ENCODE results near the gene FOXO3. TPM values are rescaled to one million over a fixed set of nuclear protein-coding genes. Genes with fewer than 3 reads are reported as not detected.

FOXO3 gene
- 16.7 TPM for polyA plus RNA-seq (2013, experiment 1 of 2)
- polyA plus RNA-seq (2013, experiment 2 of 2): 14.7 TPM

GRCh38 chr6:108560463-108561308, at the start of gene FOXO3:
Gene FOXO3, plus strand, starts transcription at chr6:108560917. Its CDS starts 292 bp downstream, at chr6:108561209.
- H3K27ac ChIP-seq (ENCODE audit: low read depth, low read length, severe bottlenecking): peak within 1 kb of the TSS; percentile 93
- 0% methylated on average over 48 to 56 of the region's 110 CpGs for WGBS, 2 experiments (ENCODE audit: insufficient coverage in 2 of 2)
- no peaks in the 10 kb centered on the region for H3K36me3 ChIP-seq (ENCODE audit: control insufficient read depth, insufficient read depth, low read length)
- H3K9me3 ChIP-seq (ENCODE audit: control insufficient read depth, low read length): no peaks in the 10 kb centered on the region
- peaks cover 13% of the 10 kb centered on the region for H3K4me1 ChIP-seq (ENCODE audit: control insufficient read depth, insufficient read depth, low read length, poor library complexity, severe bottlenecking)
- peak within 1 kb of the TSS; percentile 82 for H3K4me3 ChIP-seq (ENCODE audit: extremely low read depth, insufficient read depth, low read length, poor library complexity, severe bottlenecking)

DNA sequence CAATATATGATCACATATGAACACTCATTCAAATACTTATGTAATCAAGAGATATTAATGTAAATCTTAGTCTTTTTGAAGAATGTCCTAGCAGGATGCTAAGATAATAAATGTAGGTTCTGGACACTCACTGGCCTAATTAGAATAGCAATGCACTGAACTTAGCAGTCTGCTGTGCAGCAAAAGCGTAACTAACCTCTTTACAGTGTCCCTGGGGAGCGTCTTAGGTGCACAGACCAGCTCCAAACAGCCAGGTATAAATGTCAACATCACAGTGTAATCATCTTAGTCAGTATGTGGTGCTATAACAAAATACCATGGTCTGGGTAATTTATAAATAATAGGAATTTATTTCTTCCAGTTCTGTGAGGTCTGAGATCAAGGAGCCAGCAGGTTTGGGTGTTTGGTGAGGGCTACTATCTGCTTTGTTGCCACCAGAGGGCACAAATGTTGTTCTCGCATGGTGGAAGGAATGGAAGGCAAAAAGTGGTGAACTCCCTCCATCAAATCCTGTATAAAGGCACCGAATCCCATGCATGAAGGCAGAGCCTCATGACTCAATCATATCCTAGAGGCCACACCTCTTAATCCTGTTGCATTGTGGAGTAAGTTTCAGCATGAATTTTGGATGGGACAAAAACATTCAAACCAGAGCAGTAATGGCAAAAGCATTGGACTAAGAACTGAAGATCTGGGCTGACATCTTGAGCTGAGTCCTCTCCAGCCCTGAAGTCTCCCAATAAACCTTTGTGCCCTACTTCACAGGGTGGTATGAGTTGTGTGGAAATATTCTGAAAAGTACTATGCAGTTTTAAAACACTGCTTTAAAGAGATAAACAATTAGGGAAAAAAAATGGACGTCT, 41.8 kb upstream of the FOXO3 start:
- H3K9me3 ChIP-seq (ENCODE audit: control insufficient read depth, low read length): no peaks in the 10 kb centered on the region
- H3K4me3 ChIP-seq (ENCODE audit: extremely low read depth, insufficient read depth, low read length, poor library complexity, severe bottlenecking): no peak overlapping the region
- 60 to 100% methylated on average over 1 of the region's 5 CpGs for WGBS, 2 experiments (ENCODE audit: insufficient coverage in 2 of 2)

DNA sequence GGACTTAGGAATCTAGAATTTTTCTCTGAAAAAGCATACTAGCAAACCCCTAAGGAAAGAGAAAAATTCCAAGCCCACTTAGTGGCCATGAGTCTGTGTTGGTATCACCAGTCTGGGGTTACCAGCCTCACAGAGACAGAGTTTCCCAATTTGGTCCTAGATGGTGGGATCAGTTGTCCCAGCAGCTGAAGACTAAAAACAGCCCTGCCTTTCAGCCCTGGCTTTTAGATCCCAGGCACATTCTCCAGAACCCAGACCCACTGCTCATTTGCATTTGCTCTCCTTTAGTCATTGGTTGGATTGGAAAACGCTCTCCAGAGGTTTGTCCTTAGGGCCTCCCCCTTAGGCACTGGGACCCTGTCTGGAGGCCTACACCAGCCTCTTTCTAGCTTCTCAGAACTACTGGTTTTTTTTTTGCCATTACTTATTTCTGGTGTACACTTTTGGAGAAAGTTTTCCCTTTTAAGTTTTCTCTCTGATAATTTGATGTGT, 39.1 kb upstream of the FOXO3 start:
- Histone ChIP-seq H3K9me3 (ENCODE audit: control insufficient read depth, low read length) (no peaks in the 10 kb centered on the region), H3K27ac (ENCODE audit: low read depth, low read length, severe bottlenecking) (no peak overlapping the region), H3K4me3 (ENCODE audit: extremely low read depth, insufficient read depth, low read length, poor library complexity, severe bottlenecking) (no peak overlapping the region), H3K36me3 (ENCODE audit: control insufficient read depth, insufficient read depth, low read length) (no peaks in the 10 kb centered on the region), H3K4me1 (ENCODE audit: control insufficient read depth, insufficient read depth, low read length, poor library complexity, severe bottlenecking) (peaks cover 8% of the 10 kb centered on the region)
- 80% methylated on average over 1 of the region's 1 CpG; no CpG with 5 or more reads in 1 of the 2 experiments for WGBS, 2 experiments (ENCODE audit: insufficient coverage in 2 of 2)

More for the DNA sequence above, 41.8 kb upstream of the FOXO3 start:
- Histone ChIP-seq H3K27ac (ENCODE audit: low read depth, low read length, severe bottlenecking) (no peak overlapping the region), H3K4me1 (ENCODE audit: control insufficient read depth, insufficient read depth, low read length, poor library complexity, severe bottlenecking) (no peaks in the 10 kb centered on the region), H3K36me3 (ENCODE audit: control insufficient read depth, insufficient read depth, low read length) (no peaks in the 10 kb centered on the region)

DNA sequence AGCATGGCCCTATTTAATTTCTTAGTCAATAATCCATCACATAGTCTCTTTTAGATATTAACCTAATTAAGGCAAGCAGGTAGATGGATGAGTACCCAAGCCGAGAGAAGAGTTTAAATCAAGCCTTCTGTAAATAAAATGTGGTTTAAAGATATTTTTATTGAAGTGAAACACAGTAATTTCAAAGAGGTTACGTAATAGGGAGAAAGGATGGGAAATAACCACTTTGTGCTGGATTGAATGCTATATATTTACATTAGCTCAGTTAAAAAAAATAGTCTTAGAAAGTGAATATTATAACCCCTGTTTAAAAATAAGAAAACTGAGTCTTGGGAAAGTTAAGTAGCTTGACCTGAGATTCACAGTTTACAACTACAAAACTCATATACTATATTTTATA, 37.0 kb upstream of the FOXO3 start:
- Histone ChIP-seq H3K9me3 (ENCODE audit: control insufficient read depth, low read length) (no peaks in the 10 kb centered on the region), H3K4me3 (ENCODE audit: extremely low read depth, insufficient read depth, low read length, poor library complexity, severe bottlenecking) (no peak overlapping the region), H3K4me1 (ENCODE audit: control insufficient read depth, insufficient read depth, low read length, poor library complexity, severe bottlenecking) (peaks cover 8% of the 10 kb centered on the region), H3K27ac (ENCODE audit: low read depth, low read length, severe bottlenecking) (no peak overlapping the region), H3K36me3 (ENCODE audit: control insufficient read depth, insufficient read depth, low read length) (no peaks in the 10 kb centered on the region)
- 100% methylated on average over 1 of the region's 2 CpGs; no CpG with 5 or more reads in 1 of the 2 experiments for WGBS, 2 experiments (ENCODE audit: insufficient coverage in 2 of 2)

- peaks cover 8% of the 10 kb centered on the region for H3K4me1 ChIP-seq (ENCODE audit: control insufficient read depth, insufficient read depth, low read length, poor library complexity, severe bottlenecking)
- no peaks in the 10 kb centered on the region for H3K9me3 ChIP-seq (ENCODE audit: control insufficient read depth, low read length)
- WGBS, 2 experiments (ENCODE audit: insufficient coverage in 2 of 2): 67 to 83% methylated on average over 1 to 3 of the region's 5 CpGs
- H3K4me3 ChIP-seq (ENCODE audit: extremely low read depth, insufficient read depth, low read length, poor library complexity, severe bottlenecking): no peak overlapping the region
- H3K36me3 ChIP-seq (ENCODE audit: control insufficient read depth, insufficient read depth, low read length): no peaks in the 10 kb centered on the region
- peak overlapping the region; percentile 23 for H3K27ac ChIP-seq (ENCODE audit: low read depth, low read length, severe bottlenecking)
Measured at GRCh38 chr6:108524528-108525248, 36.0 kb upstream of the FOXO3 start.

DNA sequence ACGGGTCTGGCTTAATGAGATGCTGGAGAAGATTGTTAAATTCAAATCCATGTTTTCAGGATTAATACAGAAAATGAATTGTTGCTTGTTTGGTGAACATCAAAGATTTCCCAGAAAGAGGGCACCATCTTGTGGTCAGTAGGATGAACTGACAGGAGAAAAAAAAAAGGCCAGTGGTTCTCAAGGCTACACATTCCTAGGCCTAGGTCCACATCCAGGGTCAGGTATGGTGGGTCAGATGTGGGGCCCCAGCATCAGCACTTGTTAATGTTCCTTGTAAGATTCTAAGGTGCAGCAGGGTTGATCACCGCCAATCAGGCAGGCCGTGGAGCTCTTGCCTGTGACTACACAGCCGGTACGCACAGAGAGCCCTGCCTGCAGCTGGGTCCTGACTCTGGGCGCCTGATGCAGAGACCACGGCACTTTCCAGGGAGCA, 34.0 kb upstream of the FOXO3 start:
- Histone ChIP-seq H3K9me3 (ENCODE audit: control insufficient read depth, low read length) (no peaks in the 10 kb centered on the region), H3K4me1 (ENCODE audit: control insufficient read depth, insufficient read depth, low read length, poor library complexity, severe bottlenecking) (peaks cover 8% of the 10 kb centered on the region), H3K4me3 (ENCODE audit: extremely low read depth, insufficient read depth, low read length, poor library complexity, severe bottlenecking) (no peak overlapping the region), H3K36me3 (ENCODE audit: control insufficient read depth, insufficient read depth, low read length) (no peaks in the 10 kb centered on the region), H3K27ac (ENCODE audit: low read depth, low read length, severe bottlenecking) (no peak overlapping the region)
- 70 to 94% methylated on average over 6 to 7 of the region's 7 CpGs for WGBS, 2 experiments (ENCODE audit: insufficient coverage in 2 of 2)

GRCh38 chr6:108528878-108529277, 31.8 kb upstream of the FOXO3 start:
- WGBS, 2 experiments (ENCODE audit: insufficient coverage in 2 of 2): 72 to 75% methylated on average over 3 of the region's 3 CpGs
- no peaks in the 10 kb centered on the region for H3K36me3 ChIP-seq (ENCODE audit: control insufficient read depth, insufficient read depth, low read length)
- H3K4me1 ChIP-seq (ENCODE audit: control insufficient read depth, insufficient read depth, low read length, poor library complexity, severe bottlenecking): peaks cover 8% of the 10 kb centered on the region
- no peak overlapping the region for H3K4me3 ChIP-seq (ENCODE audit: extremely low read depth, insufficient read depth, low read length, poor library complexity, severe bottlenecking)
- no peaks in the 10 kb centered on the region for H3K9me3 ChIP-seq (ENCODE audit: control insufficient read depth, low read length)
- H3K27ac ChIP-seq (ENCODE audit: low read depth, low read length, severe bottlenecking): no peak overlapping the region

DNA sequence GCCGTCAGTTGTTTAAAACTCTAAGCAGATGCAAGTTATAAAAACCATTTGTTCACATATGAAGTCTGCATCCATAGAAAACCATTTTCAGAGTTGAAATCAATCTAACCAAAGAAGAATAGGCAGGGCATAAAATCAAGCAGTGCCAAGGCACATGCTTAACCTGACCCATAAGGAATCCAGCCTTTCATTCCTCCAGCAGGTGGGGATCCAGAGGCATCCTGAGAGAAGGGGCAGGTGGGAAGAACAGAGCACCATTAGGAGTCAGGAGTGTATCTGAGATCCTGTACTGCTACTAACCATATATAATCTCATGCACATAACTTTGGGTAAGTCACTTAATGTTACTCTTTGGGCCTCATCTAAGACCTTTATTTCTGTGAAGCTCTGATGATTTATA, 29.4 kb upstream of the FOXO3 start:
- Histone ChIP-seq H3K4me3 (ENCODE audit: extremely low read depth, insufficient read depth, low read length, poor library complexity, severe bottlenecking) (no peak overlapping the region), H3K4me1 (ENCODE audit: control insufficient read depth, insufficient read depth, low read length, poor library complexity, severe bottlenecking) (no peaks in the 10 kb centered on the region), H3K9me3 (ENCODE audit: control insufficient read depth, low read length) (no peaks in the 10 kb centered on the region), H3K36me3 (ENCODE audit: control insufficient read depth, insufficient read depth, low read length) (no peaks in the 10 kb centered on the region), H3K27ac (ENCODE audit: low read depth, low read length, severe bottlenecking) (no peak overlapping the region)
- WGBS, 2 experiments (ENCODE audit: insufficient coverage in 2 of 2): 100% methylated on average over 1 of the region's 1 CpG

DNA sequence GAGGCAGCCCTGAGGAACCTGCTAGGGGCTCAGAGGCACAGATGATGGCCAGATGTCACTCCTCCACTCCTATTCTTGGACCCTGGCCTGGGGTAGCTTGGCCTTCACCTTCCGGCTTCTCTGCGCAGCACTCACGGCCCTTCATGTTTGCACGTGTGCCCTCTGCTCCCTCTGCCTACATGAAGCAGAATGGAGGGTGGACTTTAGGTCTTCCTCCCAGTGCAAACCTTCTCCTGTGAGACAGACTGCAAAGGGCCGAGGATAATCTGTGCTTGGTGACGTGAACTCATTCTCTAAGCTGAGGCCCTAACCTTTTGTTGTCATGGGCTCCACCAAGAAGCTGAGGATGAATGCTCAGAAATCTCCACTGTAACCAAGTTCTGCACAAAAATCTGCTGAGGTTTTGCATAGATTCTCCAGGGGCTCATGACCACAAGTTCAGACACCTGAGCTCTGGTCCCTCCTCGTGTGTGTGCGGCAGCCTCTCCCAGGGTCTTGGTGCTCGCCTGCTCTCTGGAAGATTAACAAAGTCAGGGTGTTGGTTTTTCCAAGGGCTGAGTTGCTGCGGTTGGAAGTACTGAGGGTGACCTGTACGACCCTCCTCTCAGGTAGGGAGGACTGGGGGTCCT, 25.5 kb upstream of the FOXO3 start:
- WGBS, 2 experiments (ENCODE audit: insufficient coverage in 2 of 2): 91 to 97% methylated on average over 9 to 11 of the region's 11 CpGs
- no peak overlapping the region for H3K27ac ChIP-seq (ENCODE audit: low read depth, low read length, severe bottlenecking)
- no peak overlapping the region for H3K4me3 ChIP-seq (ENCODE audit: extremely low read depth, insufficient read depth, low read length, poor library complexity, severe bottlenecking)
- H3K4me1 ChIP-seq (ENCODE audit: control insufficient read depth, insufficient read depth, low read length, poor library complexity, severe bottlenecking): no peaks in the 10 kb centered on the region
- H3K36me3 ChIP-seq (ENCODE audit: control insufficient read depth, insufficient read depth, low read length): no peaks in the 10 kb centered on the region
- no peaks in the 10 kb centered on the region for H3K9me3 ChIP-seq (ENCODE audit: control insufficient read depth, low read length)

Measured in mesodermal cell (in vitro differentiated cells).